H1 (cell line): ENCODE measurements around the gene PTCH1. TPM values are rescaled to one million over a fixed set of nuclear protein-coding genes. Genes with fewer than 3 reads are reported as not detected.
A peak's percentile ranks its signal among the peaks of the same experiment; 100 is the strongest.

Source experiments
- CTCF ChIA-PET: fragments of 300-600 bp; sonication (Branson Sonifier 250); formaldehyde crosslinking; loops from one replicate; lab custom pipeline; 2021; ENCODE audit not compliant: partially characterized antibody; lab: Charles Lee
- POLR2A ChIA-PET: fragments of 300-600 bp; sonication (Branson Sonifier 250); formaldehyde crosslinking; loops from one replicate; lab custom pipeline; 2021; ENCODE audit warnings: inconsistent platforms; ENCODE audit not compliant: partially characterized antibody; lab: Charles Lee
- DNase-seq, 2 experiments: peaks; one replicate each; pipeline versions ENCODE4 v3.0.0 to v3.0.0-alpha.2; 2010 to 2022; ENCODE audit warnings: low spot score in 2 of 2, low read depth in 1 of 2, mixed read lengths in 1 of 2
- FAIRE-seq: peaks from 2 replicates; lab custom pipeline; 2011; peaks lifted over from hg19 to GRCh38; lab: Jason Lieb, UNC
- H2AFZ ChIP-seq: 2 replicates; pipeline ENCODE4 v1.8.1; 2012; ENCODE audit warnings: low read length, inconsistent platforms
- H2AK5ac ChIP-seq: 2 replicates; pipeline ENCODE4 v1.6.1; 2013; ENCODE audit warnings: low read depth, low read length
- H2BK120ac ChIP-seq: replicated peaks from 2 replicates; pipeline ENCODE3; 2013; ENCODE audit warnings: low read depth, low read length, inconsistent platforms
- H2BK12ac ChIP-seq: 2 replicates; pipeline ENCODE4 v1.6.1; 2013; ENCODE audit warnings: low read depth, low read length
- H2BK15ac ChIP-seq: 2 replicates; pipeline ENCODE4 v1.6.1; 2013; ENCODE audit warnings: low read length
- H2BK20ac ChIP-seq: 2 replicates; pipeline ENCODE4 v1.6.1; 2013; ENCODE audit warnings: low read length
- H2BK5ac ChIP-seq: 2 replicates; pipeline ENCODE4 v1.6.1; 2013; ENCODE audit warnings: low read depth, low read length
- H3K14ac ChIP-seq: 2 replicates; pipeline ENCODE4 v1.6.1; 2013; ENCODE audit warnings: inconsistent platforms; ENCODE audit not compliant: insufficient read length
- H3K18ac ChIP-seq: 2 replicates; pipeline ENCODE4 v1.6.1; 2013; ENCODE audit warnings: low read length; ENCODE audit errors: extremely low read depth
- H3K23ac ChIP-seq: 2 replicates; pipeline ENCODE4 v1.6.1; 2013; ENCODE audit warnings: inconsistent platforms; ENCODE audit not compliant: insufficient read length
- H3K23me2 ChIP-seq: 2 replicates; pipeline ENCODE4 v1.6.1; 2013; ENCODE audit warnings: low read depth, low read length
- H3K27ac ChIP-seq: 2 replicates; pipeline ENCODE4 v1.6.1; 2011; ENCODE audit warnings: low read depth, low read length, inconsistent platforms
- H3K27me3 ChIP-seq, 4 experiments: replicated peaks in 1 of 4; 1 replicate in 1 of 4; 2 replicates in 3 of 4; pipeline versions ENCODE4 v1.6.1 to v1.8.1; 2011 to 2013; ENCODE audit warnings: low read length in 3 of 4, mild to moderate bottlenecking in 3 of 4, inconsistent platforms in 2 of 4, mixed read lengths in 2 of 4, moderate library complexity in 1 of 4; ENCODE audit not compliant: control insufficient read depth in 3 of 4, insufficient read depth in 3 of 4; ENCODE audit errors: extremely low read depth in 1 of 4
- H3K36me3 ChIP-seq, 4 experiments: 2 replicates each; pipeline versions ENCODE4 v1.6.1 to v1.8.1; 2011 to 2013; ENCODE audit warnings: mild to moderate bottlenecking in 4 of 4, low read length in 3 of 4, moderate library complexity in 2 of 4, control low read depth in 1 of 4, inconsistent platforms in 1 of 4; ENCODE audit not compliant: insufficient read depth in 4 of 4, control insufficient read depth in 2 of 4
- H3K4ac ChIP-seq: replicated peaks from 2 replicates; pipeline ENCODE3; 2013; ENCODE audit warnings: low read length, low read depth, mixed read lengths, inconsistent platforms; ENCODE audit not compliant: insufficient read length
- H3K4me1 ChIP-seq, 4 experiments: replicated peaks in 1 of 4; 1 replicate in 1 of 4; 2 replicates in 3 of 4; pipeline versions ENCODE4 v1.6.1 to v1.8.1; 2011 to 2013; ENCODE audit warnings: low read length in 3 of 4, inconsistent platforms in 2 of 4, mixed read lengths in 1 of 4; ENCODE audit not compliant: insufficient read depth in 4 of 4, control insufficient read depth in 3 of 4
- H3K4me2 ChIP-seq, 2 experiments: 2 replicates each; pipeline versions ENCODE4 v1.6.1 to v1.8.1; 2011 to 2013; ENCODE audit warnings: low read depth in 2 of 2, low read length in 2 of 2, control low read depth in 1 of 2, inconsistent platforms in 1 of 2, mild to moderate bottlenecking in 1 of 2; ENCODE audit not compliant: insufficient read depth in 1 of 2
- H3K4me3 ChIP-seq, 4 experiments: fragments of 200-600, 300-600 bp in 1 of 4; sonication (generic), shearing (Covaris generic), sonication (Bioruptor Twin) in 1 of 4; 2 replicates each; pipeline versions ENCODE4 v1.5.1 to v1.8.1; 2011 to 2016; ENCODE audit warnings: low read length in 4 of 4, low read depth in 3 of 4, control low read depth in 2 of 4, inconsistent platforms in 2 of 4, mild to moderate bottlenecking in 2 of 4, mixed read lengths in 1 of 4, moderate library complexity in 1 of 4; ENCODE audit not compliant: insufficient read depth in 2 of 4; ENCODE audit errors: extremely low read depth in 1 of 4
- H3K56ac ChIP-seq: replicated peaks from 2 replicates; pipeline ENCODE3; 2013; ENCODE audit warnings: low read depth, mild to moderate bottlenecking, mixed read lengths, low read length, inconsistent platforms; ENCODE audit not compliant: insufficient read length
- H3K79me1 ChIP-seq: 2 replicates; pipeline ENCODE4 v1.6.1; 2013; ENCODE audit warnings: low read depth, low read length, control low read depth
- H3K79me2 ChIP-seq, 2 experiments: 2 replicates each; pipeline versions ENCODE4 v1.6.1 to v1.8.1; 2012 to 2013; ENCODE audit warnings: low read length in 2 of 2, mild to moderate bottlenecking in 2 of 2, inconsistent platforms in 1 of 2; ENCODE audit not compliant: insufficient read depth in 2 of 2, control insufficient read depth in 1 of 2
- H3K9ac ChIP-seq, 4 experiments: replicated peaks in 1 of 4; 1 replicate in 1 of 4; 2 replicates in 3 of 4; pipeline versions ENCODE4 v1.6.1 to v1.8.1; 2011 to 2013; ENCODE audit warnings: low read depth in 3 of 4, low read length in 3 of 4, control low read depth in 2 of 4, mild to moderate bottlenecking in 2 of 4, moderate library complexity in 2 of 4, inconsistent platforms in 1 of 4; ENCODE audit errors: extremely low read depth in 1 of 4
- H3K9me3 ChIP-seq, 2 experiments: 2 replicates each; pipeline versions ENCODE4 v1.6.1 to v1.8.1; 2012 to 2013; ENCODE audit warnings: mild to moderate bottlenecking in 2 of 2, moderate library complexity in 2 of 2, control low read depth in 1 of 2, inconsistent platforms in 1 of 2, low read depth in 1 of 2, low read length in 1 of 2, mixed read lengths in 1 of 2; ENCODE audit not compliant: insufficient read depth in 2 of 2
- H4K20me1 ChIP-seq, 2 experiments: replicated peaks in 1 of 2; 2 replicates each; pipeline versions ENCODE3 to v1.8.1; 2011 to 2013; ENCODE audit warnings: inconsistent platforms in 2 of 2, low read length in 2 of 2, mild to moderate bottlenecking in 1 of 2; ENCODE audit not compliant: insufficient read depth in 2 of 2, control insufficient read depth in 1 of 2
- H4K5ac ChIP-seq: 2 replicates; pipeline ENCODE4 v1.6.1; 2013; ENCODE audit warnings: low read length, low read depth, mixed read lengths, inconsistent platforms; ENCODE audit not compliant: insufficient read length
- H4K8ac ChIP-seq: 2 replicates; pipeline ENCODE4 v1.8.0; 2013; ENCODE audit warnings: mild to moderate bottlenecking, moderate library complexity, low read length, inconsistent platforms; ENCODE audit not compliant: insufficient read depth; ENCODE audit errors: extremely low read depth
- H4K91ac ChIP-seq: replicated peaks from 2 replicates; pipeline ENCODE3; 2013; ENCODE audit warnings: low read length, mixed read lengths, inconsistent platforms; ENCODE audit not compliant: insufficient read length
- HDAC2 ChIP-seq, 2 experiments: fragments of 300-600 bp in 1 of 2; sonication (generic) in 1 of 2; IDR thresholded peaks; 2 replicates each; pipeline ENCODE4 v1.6.1; 2011 to 2012; ENCODE audit warnings: low read depth in 2 of 2, low read length in 2 of 2, mild to moderate bottlenecking in 2 of 2, moderate library complexity in 2 of 2, borderline replicate concordance in 1 of 2, inconsistent platforms in 1 of 2
- NANOG ChIP-seq: IDR thresholded peaks from 2 replicates; pipeline ENCODE4 v1.6.1; 2011; ENCODE audit warnings: low read length, low read depth, mild to moderate bottlenecking, inconsistent platforms; ENCODE audit not compliant: insufficient read depth, poor library complexity, severe bottlenecking
- POLR2A ChIP-seq, 2 experiments: IDR thresholded peaks; 1 replicate in 1 of 2; 2 replicates in 1 of 2; pipeline ENCODE4 v1.6.1; 2011; ENCODE audit warnings: low read depth in 2 of 2, low read length in 2 of 2, mild to moderate bottlenecking in 2 of 2; ENCODE audit errors: control extremely low read depth in 1 of 2
- WGBS, 2 experiments: shearing (Covaris generic) in 1 of 2; methylation state at CpG; one replicate each; pipeline versions ENCODE4 v1.1.6 to v1.1.7; 2013 to 2015; ENCODE audit warnings: low lambda C conversion rate in 2 of 2, mixed read lengths in 2 of 2, inconsistent platforms in 1 of 2, low coverage in 1 of 2, missing lambda C conversion rate in 1 of 2; ENCODE audit not compliant: insufficient replicate concordance in 2 of 2, insufficient coverage in 1 of 2, insufficient read length in 1 of 2; ENCODE audit errors: extremely low coverage in 1 of 2, missing lambda C conversion rate in 1 of 2; 5-methylcytosine and 5-hydroxymethylcytosine counted together
- polyA plus RNA-seq, 7 experiments: library from polyadenylated mRNA; depleted of rRNA in 3 of 7; stranded (reverse) in 5 of 7; unstranded in 2 of 7; fragments of >200 nt in 5 of 7; fragments of 200-250 nt in 2 of 7; gene quantifications; 1 replicate in 5 of 7; 2 replicates in 1 of 7; 4 replicates in 1 of 7; pipeline versions ENCODE4 v1.2.1 to v1.2.3, GENCODE V29; 2011 to 2013; ENCODE audit warnings: missing spikeins in 2 of 7, mixed read lengths in 2 of 7
- total RNA-seq: library from RNA; stranded (reverse); fragmentation: NEBNext Ultra II Directional; extraction: Animal tissue kit (Norgen Biotek cat#: 25700); gene quantifications from 2 replicates; pipeline ENCODE4 v1.2.1, GENCODE V29; 2021
- TF ChIP-seq, protein P1 (sequence below): IDR thresholded peaks from 2 replicates; pipeline ENCODE4 v1.6.1; 2012; ENCODE audit warnings: inconsistent platforms
- TF ChIP-seq, protein P2 (sequence below): IDR thresholded peaks from 2 replicates; pipeline ENCODE4 v1.6.1; 2012; ENCODE audit warnings: low read length, inconsistent platforms
- TF ChIP-seq, protein P3 (sequence below): IDR thresholded peaks from 2 replicates; pipeline ENCODE4 v1.6.1; 2012; ENCODE audit warnings: inconsistent platforms

Gene PTCH1
- total and polyA plus RNA-seq, 2 of the 8 experiments (the other 6 are each of a cell fraction or from before 2014, with no cell fraction given) = 6.4 to 34.1 TPM

DNA sequence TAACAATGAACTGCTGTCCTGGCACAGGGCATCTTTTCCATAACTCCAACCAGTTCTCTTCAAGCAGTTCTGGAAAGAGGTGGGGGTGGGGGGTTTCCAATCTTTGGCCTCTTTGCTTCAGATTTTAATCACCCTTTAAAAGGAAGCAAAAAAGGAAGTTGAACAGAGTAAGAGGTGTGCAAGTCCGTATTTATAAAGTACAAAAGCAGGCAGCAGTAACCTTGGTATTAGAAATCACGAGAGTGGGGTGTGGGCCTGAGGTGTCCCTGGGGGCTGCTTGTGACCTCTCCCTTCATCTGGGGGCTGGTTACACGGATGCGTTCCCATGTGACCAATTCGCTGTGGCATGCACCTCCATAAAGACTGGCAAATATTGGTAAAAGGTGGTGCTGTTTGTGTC lies 70.5 kb downstream of the PTCH1 start:
- Histone ChIP-seq H3K36me3 (peaks cover 8 to 65% (median 24%) of the 10 kb centered on the region in 4 experiments; a peak in 6 of 8 replicates), H3K4ac (no peak overlapping the region), H2BK12ac (peak overlapping the region; percentile 27; the same call in 1 of the 2 replicates), H3K14ac (no peak overlapping the region), H2BK15ac (peak overlapping the region; percentile 81; the same call in 1 of the 2 replicates), H3K18ac (no peak overlapping the region), H4K8ac (no peak overlapping the region), H3K9ac (no peak overlapping the region), H4K20me1 (peaks cover 0 to 1% of the 10 kb centered on the region in 2 experiments), H3K9me3 (no peaks in the 10 kb centered on the region), H3K79me1 (no peaks in the 10 kb centered on the region), H3K4me3 (no peak overlapping the region), H3K27me3 (no peaks in the 10 kb centered on the region), H3K23ac (no peak overlapping the region), H4K5ac (no peak overlapping the region), H3K23me2 (no peaks in the 10 kb centered on the region), H2BK120ac (no peak overlapping the region), H3K27ac (no peak overlapping the region), H3K4me2 (no peak overlapping the region), H3K79me2 (no peaks in the 10 kb centered on the region), H2BK5ac (no peak overlapping the region), H2AK5ac (no peak overlapping the region), H3K56ac (no peak overlapping the region), H2AFZ (no peak overlapping the region), H3K4me1 (peaks cover 5 to 23% (median 13%) of the 10 kb centered on the region in 4 experiments), H4K91ac (no peak overlapping the region), H2BK20ac (no peak overlapping the region)
- CTCF ChIA-PET = no interaction called here
- DNase-seq (no peak), FAIRE-seq (no peak)
- no peak for TF ChIP-seq HDAC2 (IDR thresholded peaks at IDR 0.05; ENCODE audit: borderline replicate concordance in 1 of 2, low read depth in 2 of 2, low read length in 2 of 2)
- TF ChIP-seq POLR2A (IDR thresholded peaks at IDR 0.05; ENCODE audit: control extremely low read depth in 1 of 2, low read depth in 2 of 2, low read length in 2 of 2) = no peak
- no peak for TF ChIP-seq NANOG
- TF ChIP-seq, protein P1, sequence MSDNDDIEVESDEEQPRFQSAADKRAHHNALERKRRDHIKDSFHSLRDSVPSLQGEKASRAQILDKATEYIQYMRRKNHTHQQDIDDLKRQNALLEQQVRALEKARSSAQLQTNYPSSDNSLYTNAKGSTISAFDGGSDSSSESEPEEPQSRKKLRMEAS = no peak
- TF ChIP-seq, protein P2, sequence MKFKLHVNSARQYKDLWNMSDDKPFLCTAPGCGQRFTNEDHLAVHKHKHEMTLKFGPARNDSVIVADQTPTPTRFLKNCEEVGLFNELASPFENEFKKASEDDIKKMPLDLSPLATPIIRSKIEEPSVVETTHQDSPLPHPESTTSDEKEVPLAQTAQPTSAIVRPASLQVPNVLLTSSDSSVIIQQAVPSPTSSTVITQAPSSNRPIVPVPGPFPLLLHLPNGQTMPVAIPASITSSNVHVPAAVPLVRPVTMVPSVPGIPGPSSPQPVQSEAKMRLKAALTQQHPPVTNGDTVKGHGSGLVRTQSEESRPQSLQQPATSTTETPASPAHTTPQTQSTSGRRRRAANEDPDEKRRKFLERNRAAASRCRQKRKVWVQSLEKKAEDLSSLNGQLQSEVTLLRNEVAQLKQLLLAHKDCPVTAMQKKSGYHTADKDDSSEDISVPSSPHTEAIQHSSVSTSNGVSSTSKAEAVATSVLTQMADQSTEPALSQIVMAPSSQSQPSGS = no peak
- TF ChIP-seq, protein P3, sequence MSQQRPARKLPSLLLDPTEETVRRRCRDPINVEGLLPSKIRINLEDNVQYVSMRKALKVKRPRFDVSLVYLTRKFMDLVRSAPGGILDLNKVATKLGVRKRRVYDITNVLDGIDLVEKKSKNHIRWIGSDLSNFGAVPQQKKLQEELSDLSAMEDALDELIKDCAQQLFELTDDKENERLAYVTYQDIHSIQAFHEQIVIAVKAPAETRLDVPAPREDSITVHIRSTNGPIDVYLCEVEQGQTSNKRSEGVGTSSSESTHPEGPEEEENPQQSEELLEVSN = no peak
- WGBS, 2 experiments = 92% methylated on average over 5 of the region's 5 CpGs; no CpG with 5 or more reads in 1 of the 2 experiments
- POLR2A ChIA-PET = no interaction called here
